GM19193 (cell line): ENCODE results near the gene MPHOSPH8.

Experiments used
- POLR2A ChIP-seq: IDR thresholded peaks from 4 replicates; pipeline ENCODE4 v1.6.1; 2011; ENCODE audit not compliant: insufficient read depth, insufficient read length; ENCODE audit errors: extremely low read depth

MPHOSPH8 gene

GRCh38 chr13:19606152-19606551, 27.3 kb upstream of the MPHOSPH8 start:
- no peak for TF ChIP-seq POLR2A

- no peak for TF ChIP-seq POLR2A
Observed at GRCh38 chr13:19606737-19607136, 26.7 kb upstream of the MPHOSPH8 start.

- no peak for TF ChIP-seq POLR2A
Observed at GRCh38 chr13:19607523-19608078, 25.9 kb upstream of the MPHOSPH8 start.

GRCh38 chr13:19618977-19619376, 14.5 kb upstream of the MPHOSPH8 start:
- TF ChIP-seq POLR2A: no peak

GRCh38 chr13:19622193-19622592, 11.3 kb upstream of the MPHOSPH8 start:
- no peak for TF ChIP-seq POLR2A

GRCh38 chr13:19624265-19624664, 9.2 kb upstream of the MPHOSPH8 start:
- TF ChIP-seq POLR2A: no peak

DNA sequence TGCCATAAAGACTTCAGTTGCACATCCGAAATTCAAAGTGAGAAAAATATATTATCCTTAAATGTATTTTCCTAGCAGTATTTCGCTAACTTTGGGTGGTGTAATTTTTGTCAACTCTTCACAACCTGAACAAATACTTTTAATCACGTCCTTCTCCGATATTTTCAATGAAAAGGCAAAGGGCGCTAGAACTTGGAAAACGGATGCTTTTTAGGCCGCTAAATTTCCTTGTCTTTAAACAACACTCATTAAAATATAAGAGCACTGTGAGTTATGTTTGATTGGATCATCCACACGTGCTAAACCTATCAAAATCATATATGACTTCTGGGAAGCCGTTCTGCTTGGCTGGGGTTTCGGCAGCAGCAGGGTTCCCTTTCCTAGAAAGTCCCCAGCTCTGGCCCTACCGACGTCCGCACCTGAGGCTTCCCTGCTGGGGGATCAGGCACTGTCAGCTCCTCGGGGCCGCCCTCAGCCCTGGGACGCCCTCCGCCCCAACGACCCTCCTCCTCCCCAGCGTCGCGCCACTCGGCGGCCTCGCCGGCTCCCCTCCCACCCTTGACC, 462 bp upstream of the MPHOSPH8 start:
- TF ChIP-seq POLR2A: peak; percentile 77

DNA sequence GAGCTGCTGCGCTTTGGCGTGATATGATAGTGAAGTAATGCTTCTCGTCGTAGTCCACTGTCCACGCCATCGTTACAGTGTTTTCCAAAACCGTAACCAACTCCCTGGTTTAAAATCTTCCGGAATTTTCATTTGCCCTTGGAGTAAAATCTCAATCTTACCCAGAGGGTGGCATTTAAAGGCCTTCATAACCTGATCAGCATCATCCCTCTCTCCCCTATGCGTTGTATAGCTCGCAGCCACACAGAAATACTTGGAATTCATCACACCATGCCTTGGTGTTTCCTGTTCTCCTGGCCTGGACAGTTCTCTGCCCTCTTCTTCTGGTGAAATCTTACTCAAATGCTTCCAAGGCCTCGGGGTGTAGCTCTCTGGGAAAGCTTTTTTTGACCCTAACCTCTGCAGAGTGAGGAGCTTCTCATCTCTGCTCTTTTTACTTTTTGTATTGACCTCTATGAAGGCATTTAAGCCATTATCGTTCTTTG, 839 bp downstream of the MPHOSPH8 start:
- no peak for TF ChIP-seq POLR2A

GRCh38 chr13:19643652-19644051, 10.2 kb downstream of the MPHOSPH8 start:
- no peak for TF ChIP-seq POLR2A

DNA sequence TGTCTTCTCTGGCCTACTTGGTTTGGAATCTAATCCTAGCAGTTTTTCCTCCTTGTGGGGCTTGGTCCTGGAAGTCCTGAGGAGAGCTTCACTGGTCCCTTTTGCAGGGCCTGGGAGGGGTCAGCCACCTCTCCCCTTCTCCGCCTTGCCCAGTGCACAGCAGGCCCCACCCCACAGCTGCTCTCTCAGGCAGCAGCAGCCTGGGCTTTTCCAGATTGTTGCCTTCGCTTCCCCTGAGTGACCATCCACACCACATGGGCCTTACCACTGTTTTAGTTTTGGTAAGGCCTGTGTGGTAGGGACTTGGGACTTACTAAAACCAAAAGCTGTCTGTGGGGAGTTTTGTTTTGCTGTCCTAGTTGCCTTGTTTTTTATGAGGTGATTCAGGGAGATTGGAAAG, 11.5 kb downstream of the MPHOSPH8 start:
- TF ChIP-seq POLR2A: no peak

DNA sequence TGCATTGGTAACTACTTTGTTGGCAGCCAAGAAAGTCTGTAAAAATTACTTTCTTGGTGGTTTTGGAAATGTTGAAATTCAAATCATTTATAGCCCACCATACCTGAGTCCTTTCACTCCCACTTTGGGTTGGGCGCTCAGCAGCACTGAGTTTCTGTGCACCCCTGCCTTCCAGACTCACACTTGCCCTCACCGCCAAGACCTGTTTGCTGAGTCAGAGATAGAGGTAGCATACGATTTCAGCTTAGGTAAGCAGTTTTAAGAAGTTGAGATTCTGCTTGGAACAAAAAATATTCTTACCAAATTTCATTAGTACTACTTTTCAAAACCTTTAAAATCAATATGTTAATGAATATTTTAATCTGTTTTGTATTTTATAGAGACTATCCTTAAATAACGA, 12.6 kb downstream of the MPHOSPH8 start:
- TF ChIP-seq POLR2A: no peak

- no peak for TF ChIP-seq POLR2A
Observed at GRCh38 chr13:19650742-19651141, 17.3 kb downstream of the MPHOSPH8 start.

- TF ChIP-seq POLR2A: no peak
Observed at GRCh38 chr13:19657872-19658591, 24.6 kb downstream of the MPHOSPH8 start.

- no peak for TF ChIP-seq POLR2A
Observed at GRCh38 chr13:19658831-19659230, 25.4 kb downstream of the MPHOSPH8 start.

DNA sequence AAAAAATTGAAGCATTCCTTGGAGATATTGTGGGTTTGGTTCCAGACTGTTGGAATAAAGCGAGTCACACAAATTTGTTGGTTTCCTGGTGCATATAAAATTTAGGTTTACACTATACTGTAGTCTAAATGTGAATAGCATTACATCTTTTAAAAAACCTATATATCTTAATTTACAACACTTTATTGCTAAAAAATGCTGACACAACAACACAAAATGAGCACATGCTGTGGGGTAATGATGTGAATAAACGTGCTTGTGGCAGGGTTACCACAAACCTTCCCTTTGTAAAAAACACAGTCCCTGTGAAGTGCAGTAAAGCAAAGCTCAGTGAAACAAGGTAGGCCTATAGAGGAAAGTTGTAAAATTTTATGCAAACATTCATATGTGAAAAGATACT, 27.7 kb downstream of the MPHOSPH8 start:
- TF ChIP-seq POLR2A: no peak

DNA sequence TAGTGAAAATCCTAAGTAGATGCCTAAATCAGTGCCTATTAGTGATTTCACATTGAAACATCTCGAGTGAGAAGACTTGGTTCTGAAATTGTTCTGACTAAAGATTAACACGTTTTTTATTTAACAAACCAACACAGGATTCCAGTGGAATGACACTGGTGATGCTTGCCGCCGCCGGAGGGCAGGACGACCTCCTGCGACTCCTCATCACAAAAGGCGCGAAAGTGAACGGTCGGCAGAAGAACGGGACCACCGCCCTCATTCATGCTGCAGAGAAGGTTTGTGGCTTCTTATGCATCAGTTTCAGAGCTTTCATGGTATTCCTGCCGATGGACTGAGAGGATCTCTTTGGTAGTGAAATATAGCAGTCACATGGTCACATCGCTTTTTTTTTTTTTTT, 28.1 kb downstream of the MPHOSPH8 start:
- TF ChIP-seq POLR2A: no peak

- TF ChIP-seq POLR2A: no peak
Observed at GRCh38 chr13:19663416-19663979, 30.0 kb downstream of the MPHOSPH8 start.
